HCT116 (cell line): Measurements from ENCODE around the gene COX6B2. TPM values are rescaled to one million over a fixed set of nuclear protein-coding genes. Genes with fewer than 3 reads are reported as not detected.

Source experiments
- ATAC-seq: fragments of 200-7000 bp; cut with Tn5 transposase; 2 replicates; pipeline ENCODE4 v1.9.1; 2020; ENCODE audit warnings: mild to moderate bottlenecking, moderate library complexity
- BruUV-seq: library from RNA; stranded (reverse); fragments of 400-500 nt; replicated peaks from 2 replicates; lab custom pipeline; 2021; lab: Mats Ljungman, UMichigan
- CTCF ChIA-PET: fragments of 300-600 bp; sonication (Branson Sonifier 250); formaldehyde crosslinking; loops from one replicate; lab custom pipeline; 2021; ENCODE audit warnings: antibody characterized with exemption; lab: Charles Lee
- POLR2A ChIA-PET: fragments of 300-600, 350-600 bp; sonication (Branson Sonifier 250); formaldehyde crosslinking; loops from one replicate; lab custom pipeline; 2021; ENCODE audit warnings: antibody characterized with exemption; lab: Charles Lee
- RAD21 ChIA-PET, 2 experiments: fragments of 300-600 bp; sonication (Branson Sonifier 250); formaldehyde crosslinking; loops; one replicate each; lab custom pipeline; 2023; ENCODE audit warnings: low total read pairs in 2 of 2; ENCODE audit not compliant: uncharacterized antibody in 2 of 2, unreplicated experiment in 2 of 2, low non-redundant PET in 1 of 2; lab: Charles Lee
- DNase-seq: peaks from one replicate; pipeline ENCODE4 v3.0.0-alpha.2; 2010; ENCODE audit warnings: low read depth, low spot score
- H2AFZ ChIP-seq: fragments of 200-600 bp; shearing (Covaris generic), sonication (generic); 2 replicates; pipeline ENCODE4 v1.6.1; 2017; ENCODE audit warnings: low read depth, mixed run types, mixed read lengths, antibody characterized with exemption, low read length; ENCODE audit not compliant: poor library complexity, severe bottlenecking
- H3K27ac ChIP-seq: 2 replicates; pipeline ENCODE4 v1.5.1; 2012; ENCODE audit warnings: low read depth, low read length
- H3K27me3 ChIP-seq: fragments of 200-600 bp; sonication (generic); 2 replicates; pipeline ENCODE4 v1.6.1; 2016; ENCODE audit warnings: mixed run types, low read length, mixed read lengths; ENCODE audit not compliant: insufficient read depth
- H3K36me3 ChIP-seq, 2 experiments: fragments of 200-500 bp in 1 of 2; fragments of 200-600 bp in 1 of 2; sonication (Bioruptor generic) in 1 of 2; sonication (generic) in 1 of 2; 2 replicates each; pipeline versions ENCODE4 v1.5.1 to v1.6.1; 2014 to 2016; ENCODE audit warnings: low read length in 2 of 2, inconsistent platforms in 1 of 2, mixed read lengths in 1 of 2, mixed run types in 1 of 2; ENCODE audit not compliant: insufficient read depth in 2 of 2, control insufficient read depth in 1 of 2
- H3K4me1 ChIP-seq, 2 experiments: fragments of 200-600 bp in 1 of 2; sonication (generic) in 1 of 2; 2 replicates each; pipeline versions ENCODE4 v1.5.1 to v1.6.1; 2012 to 2017; ENCODE audit warnings: low read length in 2 of 2, inconsistent platforms in 1 of 2, mild to moderate bottlenecking in 1 of 2, mixed read lengths in 1 of 2, mixed run types in 1 of 2, moderate library complexity in 1 of 2; ENCODE audit not compliant: insufficient read depth in 2 of 2, control insufficient read depth in 1 of 2
- H3K4me2 ChIP-seq: fragments of 200-600 bp; sonication (generic); 2 replicates; pipeline ENCODE4 v1.6.1; 2017; ENCODE audit warnings: mixed run types, low read length, mixed read lengths
- H3K4me3 ChIP-seq, 2 experiments: fragments of 200-600 bp in 1 of 2; sonication (generic) in 1 of 2; replicated peaks in 1 of 2; 2 replicates each; pipeline ENCODE4 v1.5.1; 2011 to 2016; ENCODE audit warnings: low read length in 2 of 2, control low read depth in 1 of 2, low read depth in 1 of 2, mild to moderate bottlenecking in 1 of 2, mixed read lengths in 1 of 2, mixed run types in 1 of 2
- H3K79me2 ChIP-seq: fragments of 200-600 bp; sonication (generic); 2 replicates; pipeline ENCODE4 v1.6.1; 2017; ENCODE audit warnings: mild to moderate bottlenecking, mixed run types, low read length, moderate library complexity, mixed read lengths; ENCODE audit not compliant: insufficient read depth
- H3K9ac ChIP-seq: fragments of 200-600 bp; sonication (generic); 2 replicates; pipeline ENCODE4 v1.6.1; 2016; ENCODE audit warnings: low read length, mixed read lengths
- H3K9me2 ChIP-seq: fragments of 200-600 bp; sonication (generic), shearing (Covaris generic); 2 replicates; pipeline ENCODE4 v1.6.1; 2017; ENCODE audit warnings: mixed run types, mild to moderate bottlenecking, moderate library complexity; ENCODE audit not compliant: insufficient read depth
- H3K9me3 ChIP-seq, 2 experiments: fragments of 200-500 bp in 1 of 2; fragments of 200-600 bp in 1 of 2; sonication (Bioruptor generic) in 1 of 2; sonication (generic) in 1 of 2; 2 replicates each; pipeline ENCODE4 v1.6.1; 2014 to 2017; ENCODE audit warnings: low read length in 2 of 2, mixed read lengths in 2 of 2, inconsistent platforms in 1 of 2, low read depth in 1 of 2, mild to moderate bottlenecking in 1 of 2, mixed run types in 1 of 2, moderate library complexity in 1 of 2; ENCODE audit not compliant: control insufficient read depth in 1 of 2, insufficient read depth in 1 of 2
- H4K20me1 ChIP-seq: fragments of 200-600 bp; sonication (generic), shearing (Covaris generic); 2 replicates; pipeline ENCODE4 v1.6.1; 2017; ENCODE audit warnings: mixed run types, mild to moderate bottlenecking, moderate library complexity; ENCODE audit not compliant: insufficient read depth
- CEBPB ChIP-seq: IDR thresholded peaks from 2 replicates; pipeline ENCODE4 v1.6.1; 2012; ENCODE audit warnings: low read depth
- EGR1 ChIP-seq: IDR thresholded peaks from 2 replicates; pipeline ENCODE4 v1.6.1; 2012; ENCODE audit warnings: low read depth
- EZH2 ChIP-seq: fragments of 200-600 bp; sonication (generic); IDR thresholded peaks from 2 replicates; pipeline ENCODE4 v1.6.1; 2017; ENCODE audit warnings: antibody characterized with exemption, mixed run types
- EZH2phosphoT487 ChIP-seq: fragments of 200-600 bp; IDR thresholded peaks from 2 replicates; pipeline ENCODE4 v1.6.1; 2018; ENCODE audit warnings: antibody characterized with exemption, borderline replicate concordance
- POLR2A ChIP-seq: IDR thresholded peaks from 2 replicates; pipeline ENCODE4 v1.7.0; 2011; ENCODE audit warnings: borderline replicate concordance; ENCODE audit not compliant: insufficient read depth, insufficient read length; ENCODE audit errors: extremely low read depth
- POLR2AphosphoS5 ChIP-seq: IDR thresholded peaks from 2 replicates; pipeline ENCODE4 v1.6.1; 2011; ENCODE audit warnings: mild to moderate bottlenecking, low read depth, low read length, moderate library complexity
- SIN3A ChIP-seq: IDR thresholded peaks from 2 replicates; pipeline ENCODE4 v1.6.1; 2012; ENCODE audit warnings: low read depth
- intact Hi-C: fragments of 100-400 bp; cut with micrococcal nuclease; formaldehyde crosslinking; loops from 2 replicates; pipeline ENCODE4 v1.10.0; 2022
- total RNA-seq: library from RNA; stranded (reverse); gene quantifications from one replicate; pipeline ENCODE4 v1.2.1, GENCODE V29; 2021; ENCODE audit not compliant: unreplicated experiment
- TF ChIP-seq, protein P1 (sequence below): IDR thresholded peaks from 2 replicates; pipeline ENCODE4 v1.6.1; 2012
- TF ChIP-seq, protein P2 (sequence below): IDR thresholded peaks from 2 replicates; pipeline ENCODE4 v1.6.1; 2012
- TF ChIP-seq, protein P3 (sequence below), 3 experiments: fragments of 200-600 bp in 1 of 3; sonication (generic) in 1 of 3; IDR thresholded peaks in 2 of 3; conservative IDR thresholded peaks in 1 of 3; 2 replicates each; pipeline ENCODE4 v1.5.1; 2012 to 2017; ENCODE audit warnings: low read depth in 2 of 3, low read length in 2 of 3, antibody characterized with exemption in 1 of 3, borderline replicate concordance in 1 of 3, control low read depth in 1 of 3, mild to moderate bottlenecking in 1 of 3, mixed read lengths in 1 of 3, mixed run types in 1 of 3, moderate library complexity in 1 of 3; ENCODE audit not compliant: insufficient read depth in 1 of 3

COX6B2 gene
- total RNA-seq, 1 experiment from 2014 or later = 2.4 TPM

DNA sequence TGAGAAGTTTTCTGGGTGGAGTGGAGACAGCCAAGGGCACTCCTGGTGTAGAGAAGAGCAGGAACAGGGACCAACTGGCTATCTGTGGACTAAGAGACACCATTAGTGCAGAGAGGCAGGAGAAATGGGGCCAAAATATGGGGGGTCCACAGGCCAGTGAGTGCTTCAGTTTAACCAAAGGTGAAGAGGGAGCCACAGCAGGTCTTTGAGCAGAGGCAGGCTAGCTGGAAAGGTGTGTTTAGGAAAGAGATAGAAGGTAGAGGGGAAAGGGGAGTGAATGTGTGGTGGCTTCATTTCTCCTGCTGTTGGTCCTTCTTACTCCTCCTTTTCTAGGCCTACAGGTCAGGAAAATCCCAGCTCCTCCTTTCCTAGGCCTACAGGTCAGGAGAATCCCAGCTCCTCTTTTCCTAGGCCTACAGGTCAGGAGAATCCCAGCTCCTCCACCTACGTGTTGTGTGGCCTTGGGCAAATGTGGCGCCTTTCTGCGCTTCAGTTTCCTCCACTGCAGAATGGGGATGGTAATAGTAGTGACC, 28.1 kb upstream of the COX6B2 start (continued):
- no peak for TF ChIP-seq EZH2phosphoT487

DNA sequence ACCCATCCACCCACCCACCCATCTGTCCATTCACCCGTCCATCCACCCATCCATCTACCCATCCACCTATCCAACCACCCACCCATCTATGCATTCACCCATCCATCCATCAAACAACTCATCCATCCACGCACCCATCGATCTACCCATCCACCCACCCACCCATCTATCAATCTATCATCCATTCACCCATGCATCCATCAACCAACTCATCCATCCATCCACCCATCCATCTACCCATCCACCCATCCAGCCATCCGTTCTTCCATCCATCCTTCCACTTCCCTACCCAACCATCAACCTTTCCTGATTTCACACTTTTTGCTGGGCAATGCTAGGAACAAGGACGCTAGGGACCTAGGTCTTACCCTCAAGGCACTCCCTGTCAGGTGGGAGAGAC, 27.5 kb upstream of the COX6B2 start:
- ChIA-PET POLR2A (interaction anchor here (0.6 kb wide), 1 partner anchor 243 kb away, joined by 3 read pairs; the partner anchor contains the start of gene ZNF784), RAD21 (no interaction called here), CTCF (no interaction called here)
- peaks cover 1 to 33% of the 10 kb centered on the region in 2 experiments; a peak in 3 of 4 replicates for H3K4me1 ChIP-seq
- DNase-seq = no peak
- no peak overlapping the region for H3K4me3 ChIP-seq
- no peaks in the 10 kb centered on the region for H3K9me3 ChIP-seq
- BruUV-seq = no TSS peak
- H3K27me3 ChIP-seq = no peaks in the 10 kb centered on the region
- H3K9ac ChIP-seq = no peak overlapping the region
- H3K4me2 ChIP-seq = peak overlapping the region; percentile 95; the same call in 1 of the 2 replicates
- H3K27ac ChIP-seq = no peak overlapping the region
- no peak overlapping the region for H2AFZ ChIP-seq
- H3K36me3 ChIP-seq = peaks cover 2 to 11% of the 10 kb centered on the region in 2 experiments; a peak in 2 of 4 replicates
- H4K20me1 ChIP-seq = peaks cover 7% of the 10 kb centered on the region; the same call in 1 of the 2 replicates
- intact Hi-C loops = loop anchor here (5.0 kb wide), 1 partner anchor 80 kb away; no protein-coding TSS in a partner anchor
- no peak for ATAC-seq
- no peaks in the 10 kb centered on the region for H3K9me2 ChIP-seq
- TF ChIP-seq POLR2AphosphoS5 (no peak), POLR2A (no peak), CEBPB (no peak), EZH2 (no peak)
- peaks cover 38% of the 10 kb centered on the region for H3K79me2 ChIP-seq

DNA sequence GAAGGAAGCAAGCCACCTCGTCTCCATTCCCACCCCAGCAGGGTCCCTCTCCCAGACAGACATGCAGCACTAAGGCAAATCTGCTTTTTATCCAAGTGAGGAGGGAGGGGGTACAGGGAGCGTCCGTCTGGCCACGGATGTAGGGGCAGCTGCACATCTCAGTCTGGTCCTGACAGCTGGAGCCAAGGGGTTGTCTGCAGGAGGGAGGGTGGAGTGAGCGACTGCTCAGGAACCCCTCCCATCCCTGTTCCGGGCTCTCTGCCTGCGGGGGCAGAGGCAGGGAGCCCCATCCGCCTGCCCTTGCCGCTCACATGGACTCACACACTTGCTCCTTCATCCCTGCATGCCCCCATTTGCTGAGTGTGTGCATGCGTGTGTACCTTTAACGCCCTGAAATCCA, 24.7 kb upstream of the COX6B2 start:
- Histone ChIP-seq H3K9me2 (no peaks in the 10 kb centered on the region), H4K20me1 (no peaks in the 10 kb centered on the region), H3K9ac (no peak overlapping the region), H3K36me3 (no peaks in the 10 kb centered on the region), H3K27ac (no peak overlapping the region), H3K27me3 (no peaks in the 10 kb centered on the region), H3K4me3 (no peak overlapping the region), H2AFZ (no peak overlapping the region), H3K9me3 (no peaks in the 10 kb centered on the region), H3K79me2 (peaks cover 18% of the 10 kb centered on the region), H3K4me2 (no peak overlapping the region), H3K4me1 (peaks cover 14 to 45% of the 10 kb centered on the region in 2 experiments; a peak in 3 of 4 replicates)
- ChIA-PET POLR2A (interaction anchor here (0.6 to 1.4 kb wide), 2 partner anchors 10 to 204 kb away, joined by 3 to 4 read pairs; no protein-coding TSS in a partner anchor), CTCF (no interaction called here), RAD21 (no interaction called here)
- DNase-seq (no peak), ATAC-seq (no peak)
- TF ChIP-seq, protein P1, sequence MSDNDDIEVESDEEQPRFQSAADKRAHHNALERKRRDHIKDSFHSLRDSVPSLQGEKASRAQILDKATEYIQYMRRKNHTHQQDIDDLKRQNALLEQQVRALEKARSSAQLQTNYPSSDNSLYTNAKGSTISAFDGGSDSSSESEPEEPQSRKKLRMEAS = no peak
- TF ChIP-seq EGR1 (no peak), SIN3A (no peak)
- TF ChIP-seq, protein P2, sequence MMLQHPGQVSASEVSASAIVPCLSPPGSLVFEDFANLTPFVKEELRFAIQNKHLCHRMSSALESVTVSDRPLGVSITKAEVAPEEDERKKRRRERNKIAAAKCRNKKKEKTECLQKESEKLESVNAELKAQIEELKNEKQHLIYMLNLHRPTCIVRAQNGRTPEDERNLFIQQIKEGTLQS = no peak
- TF ChIP-seq, protein P3, sequence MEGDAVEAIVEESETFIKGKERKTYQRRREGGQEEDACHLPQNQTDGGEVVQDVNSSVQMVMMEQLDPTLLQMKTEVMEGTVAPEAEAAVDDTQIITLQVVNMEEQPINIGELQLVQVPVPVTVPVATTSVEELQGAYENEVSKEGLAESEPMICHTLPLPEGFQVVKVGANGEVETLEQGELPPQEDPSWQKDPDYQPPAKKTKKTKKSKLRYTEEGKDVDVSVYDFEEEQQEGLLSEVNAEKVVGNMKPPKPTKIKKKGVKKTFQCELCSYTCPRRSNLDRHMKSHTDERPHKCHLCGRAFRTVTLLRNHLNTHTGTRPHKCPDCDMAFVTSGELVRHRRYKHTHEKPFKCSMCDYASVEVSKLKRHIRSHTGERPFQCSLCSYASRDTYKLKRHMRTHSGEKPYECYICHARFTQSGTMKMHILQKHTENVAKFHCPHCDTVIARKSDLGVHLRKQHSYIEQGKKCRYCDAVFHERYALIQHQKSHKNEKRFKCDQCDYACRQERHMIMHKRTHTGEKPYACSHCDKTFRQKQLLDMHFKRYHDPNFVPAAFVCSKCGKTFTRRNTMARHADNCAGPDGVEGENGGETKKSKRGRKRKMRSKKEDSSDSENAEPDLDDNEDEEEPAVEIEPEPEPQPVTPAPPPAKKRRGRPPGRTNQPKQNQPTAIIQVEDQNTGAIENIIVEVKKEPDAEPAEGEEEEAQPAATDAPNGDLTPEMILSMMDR (IDR thresholded peaks at IDR 0.05 in 2 of 3, conservative IDR thresholded peaks at IDR 0.05 in 1 of 3; ENCODE audit: borderline replicate concordance in 1 of 3, insufficient read depth in 1 of 3, low read depth in 2 of 3, low read length in 2 of 3) = no peak
- BruUV-seq = no TSS peak
- intact Hi-C loops = no loop called here
